Measurements from ENCODE around the gene ALDOC.

- no peak for TF ChIP-seq ZNF274 (IDR thresholded peaks at IDR 0.05; ENCODE audit: low read depth, low read length)
- TF ChIP-seq SUZ12 (IDR thresholded peaks at IDR 0.05; ENCODE audit: extremely low read depth, insufficient read depth, insufficient read length) = no peak
Observed at GRCh38 chr17:28527859-28528258, 48.8 kb downstream of the ALDOC start.
